Hindlimb muscle (tissue), 1 donor: Measurements from ENCODE around the gene POLR3GL. TPM values are rescaled to one million over a fixed set of nuclear protein-coding genes. Genes with fewer than 3 reads are reported as not detected.
"Not testable (repeated sequence)": the region's sequence is repeated elsewhere in the genome, so short reads cannot be mapped to it uniquely, and the experiment has no call there.

Experiments used
- DNase-seq: peaks from one replicate; pipeline ENCODE4 v3.0.0-alpha.2; 2013
- polyA plus RNA-seq: library from polyadenylated mRNA; unstranded; fragments of 120-200 nt; gene quantifications from one replicate; pipeline ENCODE4 v1.2.1, GENCODE V29; 2013; ENCODE audit not compliant: insufficient read length

The POLR3GL gene, protein sequence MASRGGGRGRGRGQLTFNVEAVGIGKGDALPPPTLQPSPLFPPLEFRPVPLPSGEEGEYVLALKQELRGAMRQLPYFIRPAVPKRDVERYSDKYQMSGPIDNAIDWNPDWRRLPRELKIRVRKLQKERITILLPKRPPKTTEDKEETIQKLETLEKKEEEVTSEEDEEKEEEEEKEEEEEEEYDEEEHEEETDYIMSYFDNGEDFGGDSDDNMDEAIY
- 40.6 TPM for polyA plus RNA-seq

DNA sequence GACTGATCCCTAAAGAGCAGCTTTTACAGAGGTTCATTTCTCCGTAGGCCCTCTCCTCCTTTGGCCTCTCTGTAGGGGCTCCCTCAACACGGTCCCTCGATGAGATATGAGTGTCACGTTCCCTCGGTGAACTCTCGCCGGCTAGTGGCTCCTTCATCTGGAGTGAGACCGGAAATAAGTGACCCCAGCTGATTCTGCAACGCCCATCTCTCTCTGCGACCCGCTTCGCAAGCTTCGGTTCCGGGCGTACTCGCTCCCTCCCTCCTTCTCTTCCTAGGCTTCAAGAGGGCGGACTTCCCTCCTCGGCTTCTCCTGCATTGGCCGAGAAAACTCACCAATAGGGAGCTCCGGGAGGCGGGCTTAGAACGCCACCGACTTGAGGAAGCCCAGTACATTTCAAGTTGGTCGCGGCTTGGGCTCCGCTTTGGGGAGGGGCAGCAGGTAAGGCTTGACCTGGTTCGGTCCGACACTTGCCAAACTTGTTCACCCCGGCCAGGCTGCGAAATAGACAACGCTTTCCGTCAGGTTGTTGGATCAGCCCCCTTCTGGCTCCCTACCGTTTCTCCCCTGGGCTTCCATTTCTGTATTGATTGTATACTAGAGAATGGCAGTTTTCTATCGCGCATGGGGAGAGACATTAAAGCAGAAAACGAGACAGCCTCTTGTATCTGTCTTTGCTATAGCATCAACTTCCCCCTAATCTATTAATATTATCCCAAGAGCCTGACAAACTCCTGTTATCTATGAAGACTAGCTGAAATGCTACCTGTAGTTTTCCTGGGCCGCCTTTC is at the start of gene POLR3GL, which contains the start of gene ANKRD34A:
POLR3GL (plus strand) TSS at position 363 of the 791 bp plus-strand sequence. CDS start 10,176 bp downstream, outside the sequence.
ANKRD34A (minus strand) TSS at position 248 of the 791 bp plus-strand sequence. CDS start 2,816 bp downstream, outside the sequence.
- DNase-seq, result peak; percentile 95

- no peak for DNase-seq
Observed at GRCh38 chr1:145916745-145917144, 47.7 kb upstream of the POLR3GL start.

- no peak for DNase-seq
Observed at GRCh38 chr1:145917595-145917994, 46.9 kb upstream of the POLR3GL start.

DNA sequence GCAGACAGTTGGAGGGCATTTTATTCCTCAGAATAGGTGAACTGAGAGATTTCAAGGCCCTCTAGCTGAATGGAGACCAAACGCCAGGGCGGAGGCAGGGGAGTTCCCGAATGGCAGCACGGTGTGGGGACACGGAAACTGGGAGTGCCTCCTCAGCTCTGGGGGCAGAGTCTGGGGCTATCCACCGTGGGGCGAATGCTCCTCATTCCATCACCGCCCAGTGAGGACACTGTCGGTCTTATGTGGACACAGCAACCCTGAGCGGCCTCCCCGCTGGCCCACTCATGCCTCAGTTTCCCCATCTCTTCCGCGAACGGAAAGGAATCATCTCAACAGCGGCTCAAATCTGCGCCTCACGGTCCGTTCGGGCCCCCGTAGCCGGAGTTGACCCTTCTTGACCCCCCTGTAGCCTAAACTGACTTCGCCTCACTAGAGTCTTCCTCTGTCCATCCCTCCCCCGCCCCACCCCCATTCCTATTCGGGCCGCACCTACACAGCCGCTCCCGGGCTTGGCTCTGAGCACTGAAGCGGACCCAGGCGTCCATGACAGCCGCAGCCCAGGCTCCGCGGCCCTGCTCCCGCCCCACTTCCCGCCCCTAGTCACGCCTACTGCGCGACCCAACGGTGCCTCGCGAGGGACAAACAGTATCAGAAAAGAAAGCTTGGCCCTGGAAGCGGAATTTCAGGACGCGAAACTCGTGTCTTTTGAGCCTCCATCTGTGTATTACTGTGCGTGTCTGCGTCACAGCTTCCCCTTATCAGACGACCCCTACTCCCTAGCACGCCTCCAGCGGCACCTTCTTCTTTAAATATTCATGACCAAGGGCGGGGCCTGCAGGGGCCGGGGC is 46.1 kb upstream of the POLR3GL start, which contains the start of gene PEX11B:
PEX11B (minus strand) TSS at position 574 of the 848 bp plus-strand sequence; CDS start at position 545, 29 bp downstream.
- peak; percentile 93 for DNase-seq

- DNase-seq, result peak; percentile 36
Observed at GRCh38 chr1:145918992-145919939, 45.2 kb upstream of the POLR3GL start.

DNA sequence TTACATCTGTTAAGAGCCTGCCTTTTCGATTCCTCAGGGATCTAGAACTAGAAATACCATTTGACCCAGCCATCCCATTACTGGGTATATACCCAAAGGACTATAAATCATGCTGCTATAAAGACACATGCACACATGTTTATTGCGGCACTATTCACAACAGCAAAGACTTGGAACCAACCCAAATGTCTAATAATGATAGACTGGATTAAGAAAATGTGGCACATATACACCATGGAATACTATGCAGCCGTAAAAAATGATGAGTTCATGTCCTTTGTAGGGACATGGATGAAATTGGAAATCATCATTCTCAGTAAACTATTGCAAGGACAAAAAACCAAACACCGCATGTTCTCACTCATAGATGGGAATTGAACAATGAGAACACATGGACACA is 44.2 kb upstream of the POLR3GL start:
- not testable (repeated sequence) for DNase-seq

GRCh38 chr1:145922266-145922665 is 42.2 kb upstream of the POLR3GL start:
- DNase-seq, result no peak

GRCh38 chr1:145926686-145927062 is 37.8 kb upstream of the POLR3GL start:
- no peak for DNase-seq

- DNase-seq, result peak; percentile 97
Observed at GRCh38 chr1:145927063-145927886, 37.2 kb upstream of the POLR3GL start, which contains the start of gene RBM8A. Gene RBM8A, minus strand, starts transcription at chr1:145927484. Its CDS starts 58 bp downstream, at chr1:145927426.

- DNase-seq, result no peak
Observed at GRCh38 chr1:145927916-145928643, 36.4 kb upstream of the POLR3GL start.

DNA sequence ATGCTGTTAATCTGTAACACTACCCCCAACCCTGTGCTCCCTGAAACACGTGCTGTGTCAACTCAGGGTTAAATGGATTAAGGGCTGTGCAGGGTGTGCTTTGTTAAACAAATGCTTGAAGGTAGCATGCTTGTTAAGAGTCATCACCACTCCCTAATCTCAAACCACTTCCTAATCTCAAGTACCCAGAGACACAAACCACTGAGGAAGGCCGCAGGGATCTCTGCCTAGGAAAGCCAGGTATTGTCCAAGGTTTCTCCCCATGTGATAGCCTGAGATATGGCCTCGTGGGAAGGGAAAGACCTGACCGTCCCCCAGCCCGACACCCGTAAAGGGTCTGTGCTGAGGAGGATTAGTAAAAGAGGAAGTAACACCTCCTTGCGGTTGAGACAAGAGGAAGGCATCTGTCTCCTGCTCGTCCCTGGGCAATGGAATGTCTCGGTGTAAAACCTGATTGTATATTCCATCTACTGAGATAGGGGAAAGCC is 31.9 kb upstream of the POLR3GL start:
- DNase-seq, result not testable (repeated sequence)

DNA sequence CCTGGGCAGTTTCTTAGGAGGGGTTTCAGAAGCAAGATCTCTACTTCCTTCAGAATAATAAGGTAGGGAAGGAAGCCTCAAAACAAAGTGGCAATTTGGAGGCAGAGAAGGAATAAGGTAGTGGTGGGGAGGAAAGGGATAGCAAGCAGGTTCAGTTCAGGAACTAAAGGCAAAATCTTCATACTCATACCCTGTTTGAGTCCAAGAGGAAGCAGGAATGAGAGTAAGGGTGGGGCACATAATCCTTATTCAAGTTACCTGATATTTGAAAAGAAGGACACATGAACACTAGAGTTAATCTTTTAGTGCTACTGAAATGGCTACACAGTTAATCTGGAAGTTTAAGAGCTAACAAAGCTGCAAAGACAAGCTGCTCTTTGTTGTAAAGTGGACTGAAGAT is 28.8 kb upstream of the POLR3GL start:
- DNase-seq, result no peak

DNA sequence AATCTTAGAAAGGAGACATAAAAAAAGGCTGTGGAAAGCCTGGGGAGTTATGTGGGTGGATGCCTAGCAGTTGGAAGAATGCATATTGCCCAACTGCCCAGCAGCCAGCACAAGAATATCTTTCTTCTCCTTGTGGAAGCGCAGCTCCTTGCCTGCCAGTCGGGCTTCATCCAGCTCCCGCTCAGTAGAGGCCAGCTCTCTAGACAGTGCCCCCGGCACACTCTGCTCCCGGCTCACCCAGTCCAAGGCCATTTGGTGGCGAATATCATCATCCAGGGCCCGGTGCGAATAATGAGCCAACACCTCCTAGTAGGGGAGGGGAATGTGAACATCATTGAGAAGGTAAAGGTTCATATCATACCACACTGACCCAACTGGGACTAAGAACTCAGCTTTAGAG is 28.2 kb upstream of the POLR3GL start:
- no peak for DNase-seq

- DNase-seq, result no peak
Observed at GRCh38 chr1:145937436-145937835, 27.1 kb upstream of the POLR3GL start.

- DNase-seq, result no peak
Observed at GRCh38 chr1:145942405-145942804, 22.1 kb upstream of the POLR3GL start.

DNA sequence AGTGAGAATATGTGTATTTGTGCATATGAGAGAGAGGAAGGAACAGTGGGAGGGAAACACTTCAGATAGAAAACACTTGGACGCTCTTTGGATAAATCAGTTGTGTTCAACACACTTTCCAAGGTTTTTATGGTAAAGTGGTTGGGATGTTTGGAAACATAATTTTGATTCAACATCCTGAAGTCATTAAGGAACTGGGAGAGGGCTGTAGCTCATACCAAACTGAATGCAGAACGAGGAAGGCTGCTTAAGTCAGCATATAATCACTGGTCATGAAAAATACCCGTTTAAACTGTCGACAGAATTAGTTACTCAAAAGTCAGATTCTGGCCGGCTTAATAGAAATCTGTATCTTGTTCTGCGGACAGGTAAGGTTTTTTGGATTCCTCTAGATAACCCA is 21.6 kb upstream of the POLR3GL start:
- no peak for DNase-seq

GRCh38 chr1:145944532-145944931 is 20.0 kb upstream of the POLR3GL start:
- no peak for DNase-seq

- DNase-seq, result no peak
Observed at GRCh38 chr1:145946477-145946986, 18.0 kb upstream of the POLR3GL start.

- DNase-seq, result no peak
Observed at GRCh38 chr1:145947551-145947950, 16.9 kb upstream of the POLR3GL start.
